GM10266 (cell line): ENCODE results near the gene ZBTB7B.

Experiments
- DNase-seq: peaks from one replicate; pipeline ENCODE4 v3.0.0; 2012; ENCODE audit errors: extremely low spot score
- CTCF ChIP-seq: IDR thresholded peaks from 2 replicates; pipeline ENCODE4 v1.5.1; 2012; ENCODE audit warnings: mild to moderate bottlenecking, low read depth; ENCODE audit not compliant: control insufficient read depth, insufficient read depth; ENCODE audit errors: missing control alignments

Gene ZBTB7B

GRCh38 chr1:154962156-154962749 lies 40.3 kb upstream of the ZBTB7B start:
- no peak for TF ChIP-seq CTCF
- DNase-seq, result peak; percentile 47

DNA sequence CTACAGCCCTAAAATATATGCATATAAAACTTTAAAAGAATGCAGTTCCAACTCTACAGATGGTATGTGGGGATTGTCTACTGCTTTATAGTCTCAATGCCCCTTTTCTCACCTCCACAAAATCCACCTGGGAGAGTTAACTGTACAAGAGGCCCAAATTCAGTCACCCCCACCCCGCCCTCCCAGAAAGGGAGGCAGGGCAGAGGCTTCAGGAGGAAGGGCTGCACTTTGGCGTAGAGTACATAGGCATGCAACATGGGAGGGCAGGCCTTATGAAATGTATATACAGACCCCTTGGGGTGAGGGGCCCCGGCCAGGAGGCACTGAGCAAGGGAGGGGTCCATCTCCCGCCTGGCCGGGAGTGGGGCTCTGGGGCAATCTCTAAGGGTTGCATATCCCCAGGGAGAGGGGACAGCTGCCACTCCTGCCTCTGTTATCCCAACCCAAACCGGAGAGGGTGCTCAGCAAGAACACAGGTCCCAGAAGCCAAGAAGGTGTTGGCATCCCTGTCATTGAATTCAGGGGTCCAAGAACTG lies 39.7 kb upstream of the ZBTB7B start:
- no peak for DNase-seq

GRCh38 chr1:154963643-154964042 lies 39.0 kb upstream of the ZBTB7B start:
- no peak for TF ChIP-seq CTCF
- no peak for DNase-seq

More for the DNA sequence above, 39.7 kb upstream of the ZBTB7B start:
- no peak for TF ChIP-seq CTCF

DNA sequence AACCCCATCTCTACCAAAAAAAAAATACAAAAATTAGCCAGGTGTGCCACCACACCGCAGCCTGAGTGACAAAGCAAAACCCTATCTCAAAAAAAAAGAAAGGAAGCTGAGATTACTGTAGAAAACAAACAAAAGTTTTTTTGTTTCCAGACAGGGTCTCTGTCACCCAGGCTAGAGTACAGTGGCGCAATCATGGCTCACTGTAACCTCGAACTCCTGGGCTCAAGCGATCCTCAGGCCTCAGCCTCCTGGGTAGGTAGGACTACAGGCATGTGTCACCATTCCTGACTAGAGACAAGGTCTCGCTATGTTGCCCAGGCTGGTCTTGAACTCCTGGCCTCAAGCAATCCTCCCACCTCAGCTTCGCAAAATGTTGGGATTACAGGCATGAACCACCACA lies 38.2 kb upstream of the ZBTB7B start:
- DNase-seq, result no peak
- no peak for TF ChIP-seq CTCF

GRCh38 chr1:154966111-154966510 lies 36.5 kb upstream of the ZBTB7B start:
- no peak for DNase-seq
- no peak for TF ChIP-seq CTCF

GRCh38 chr1:154967331-154967950 lies 35.2 kb upstream of the ZBTB7B start:
- no peak for TF ChIP-seq CTCF
- DNase-seq, result no peak

DNA sequence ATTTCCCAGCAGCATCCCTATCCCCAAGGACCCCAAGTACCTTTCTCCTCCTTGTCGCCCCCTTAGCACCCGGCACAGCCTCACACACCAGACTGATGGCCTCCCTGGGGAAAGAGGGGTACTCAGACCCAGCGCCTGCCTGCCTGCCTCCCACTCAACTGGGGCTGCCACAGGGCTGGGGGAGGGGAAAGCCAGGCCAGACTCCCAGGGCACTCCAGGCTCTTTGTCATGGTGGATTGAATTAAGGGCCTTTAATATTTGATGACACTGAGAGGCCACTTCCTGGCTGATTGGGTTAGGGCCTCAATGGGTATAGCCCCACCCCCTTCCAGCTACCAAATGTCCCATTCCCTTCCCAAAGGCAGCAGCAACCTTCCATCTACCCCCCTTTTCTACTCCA lies 33.9 kb upstream of the ZBTB7B start:
- no peak for DNase-seq
- no peak for TF ChIP-seq CTCF
